ENCODE measurements around the gene FLT3LG. TPM values are rescaled to one million over a fixed set of nuclear protein-coding genes. Genes with fewer than 3 reads are reported as not detected.

Gene FLT3LG, protein sequence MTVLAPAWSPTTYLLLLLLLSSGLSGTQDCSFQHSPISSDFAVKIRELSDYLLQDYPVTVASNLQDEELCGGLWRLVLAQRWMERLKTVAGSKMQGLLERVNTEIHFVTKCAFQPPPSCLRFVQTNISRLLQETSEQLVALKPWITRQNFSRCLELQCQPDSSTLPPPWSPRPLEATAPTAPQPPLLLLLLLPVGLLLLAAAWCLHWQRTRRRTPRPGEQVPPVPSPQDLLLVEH
- 19.6 TPM for total RNA-seq

DNA sequence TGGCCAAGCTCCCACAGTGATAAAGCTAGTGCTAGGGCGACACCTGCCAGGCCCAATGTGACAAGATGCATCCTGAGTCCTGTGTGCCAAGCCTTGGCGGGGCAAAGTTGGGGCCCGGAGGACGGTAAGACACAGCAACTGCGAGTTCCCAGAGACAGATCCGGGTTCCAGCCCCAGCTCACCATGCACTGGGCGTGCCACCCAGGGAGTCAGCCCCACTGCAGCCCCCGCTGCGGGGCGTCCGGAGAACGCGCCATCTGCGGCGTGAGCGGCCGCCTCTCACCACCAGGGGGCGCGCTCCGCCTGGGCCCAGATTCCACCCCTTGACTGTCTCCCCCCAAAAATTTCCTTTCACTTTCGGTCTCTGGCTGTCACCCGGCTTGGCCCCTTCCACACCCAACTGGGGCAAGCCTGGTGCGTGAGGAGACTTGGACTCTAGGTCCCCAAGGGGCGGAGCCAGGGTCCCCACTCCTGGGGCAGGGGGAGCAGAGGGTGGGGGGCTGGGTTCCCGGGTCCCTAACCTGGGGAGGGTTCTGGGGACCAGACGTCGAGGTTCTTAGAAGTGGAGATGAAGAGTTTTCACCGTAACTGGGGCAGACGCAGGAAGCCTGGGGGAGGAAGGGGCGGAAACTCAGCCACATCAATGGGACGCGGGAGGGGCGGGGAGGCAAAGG is at the start of gene FLT3LG:
Gene FLT3LG, plus strand, starts transcription at position 348 of the 674 bp plus-strand sequence. CDS start 425 bp downstream, outside the sequence.
- DNase-seq (ENCODE audit: low spot score) (peak; percentile 88), ATAC-seq (peak; percentile 80)
- intact Hi-C loops (cut with DNase I) = no loop called here

DNA sequence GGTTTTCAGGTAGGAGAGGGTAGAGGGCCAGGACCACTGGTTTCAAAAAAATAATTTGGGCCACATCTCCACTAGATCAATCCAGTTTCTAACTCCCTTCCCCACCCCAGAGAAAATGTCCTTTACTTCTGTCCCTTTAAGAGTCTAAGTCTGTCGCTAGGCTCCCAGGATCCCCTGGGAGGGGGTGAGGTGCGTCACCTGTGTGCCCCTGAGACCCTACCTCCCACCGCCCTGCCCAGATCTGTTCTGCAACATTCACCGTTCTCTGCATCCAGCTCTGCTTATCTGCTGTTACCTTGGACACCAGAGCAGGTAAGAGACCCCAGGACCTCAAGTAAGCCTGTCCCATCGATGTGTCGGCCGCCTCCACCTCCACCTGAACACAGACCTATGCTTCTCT is 48.8 kb upstream of the FLT3LG start, which contains the start of gene GFY:
Gene GFY, plus strand, starts transcription at position 211 of the 400 bp plus-strand sequence. CDS start 1,043 bp downstream, outside the sequence.
- intact Hi-C loops (cut with DNase I) = no loop called here
- ATAC-seq (no peak), DNase-seq (ENCODE audit: low spot score) (no peak)

DNA sequence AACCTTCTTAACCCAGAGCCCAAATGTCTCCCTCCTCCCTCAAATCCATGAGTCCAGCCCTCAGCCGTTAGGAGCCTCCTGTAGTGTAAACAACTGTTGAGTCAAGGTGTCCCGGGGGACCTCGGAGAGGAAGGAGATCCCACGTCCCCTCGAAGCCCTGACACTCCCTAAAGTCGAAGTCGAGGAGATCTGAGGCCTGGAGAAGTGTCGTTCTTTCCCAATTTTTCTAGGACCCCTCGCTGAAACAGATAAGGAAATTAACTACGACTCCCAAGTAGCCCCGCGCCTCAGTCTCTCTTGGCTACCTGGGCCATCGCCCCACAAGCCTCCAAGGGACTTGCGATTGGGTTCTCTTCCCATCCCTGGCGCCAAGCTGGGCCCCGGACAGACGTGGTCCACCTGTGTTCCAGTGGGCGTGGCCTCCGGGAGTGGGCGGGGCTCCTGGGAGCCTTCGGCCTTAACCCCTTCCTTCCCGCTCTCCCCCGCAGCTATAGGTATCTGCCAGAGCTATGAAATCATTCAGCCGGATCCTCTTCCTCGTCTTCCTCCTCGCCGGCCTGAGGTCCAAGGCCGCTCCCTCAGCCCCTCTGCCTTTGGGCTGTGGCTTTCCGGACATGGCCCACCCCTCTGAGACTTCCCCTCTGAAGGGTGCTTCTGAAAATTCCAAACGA is 48.0 kb upstream of the FLT3LG start:
- intact Hi-C loops (cut with DNase I) = no loop called here
- ATAC-seq (no peak), DNase-seq (ENCODE audit: low spot score) (no peak)

DNA sequence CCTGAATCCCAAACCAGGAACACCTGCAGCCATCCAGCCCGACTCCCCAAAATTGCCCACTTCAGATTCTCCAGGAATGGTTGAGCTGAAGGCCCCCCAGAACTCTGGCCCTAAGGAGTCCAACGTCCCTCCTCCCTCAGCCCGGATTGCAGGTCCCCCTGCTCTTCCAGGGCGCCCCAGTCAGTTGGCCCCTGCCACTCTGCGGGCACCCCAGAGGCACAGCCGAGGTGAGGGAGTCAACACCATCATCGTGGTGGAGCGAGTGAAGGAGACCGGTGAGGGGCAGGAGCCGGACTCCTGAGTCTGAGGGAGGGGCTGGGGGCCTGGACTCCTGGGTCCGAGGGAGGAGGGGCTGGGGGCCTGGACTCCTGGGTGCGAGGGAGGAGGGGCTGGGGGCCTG is 46.7 kb upstream of the FLT3LG start:
- no peak for ATAC-seq
- DNase-seq (ENCODE audit: low spot score) = no peak

DNA sequence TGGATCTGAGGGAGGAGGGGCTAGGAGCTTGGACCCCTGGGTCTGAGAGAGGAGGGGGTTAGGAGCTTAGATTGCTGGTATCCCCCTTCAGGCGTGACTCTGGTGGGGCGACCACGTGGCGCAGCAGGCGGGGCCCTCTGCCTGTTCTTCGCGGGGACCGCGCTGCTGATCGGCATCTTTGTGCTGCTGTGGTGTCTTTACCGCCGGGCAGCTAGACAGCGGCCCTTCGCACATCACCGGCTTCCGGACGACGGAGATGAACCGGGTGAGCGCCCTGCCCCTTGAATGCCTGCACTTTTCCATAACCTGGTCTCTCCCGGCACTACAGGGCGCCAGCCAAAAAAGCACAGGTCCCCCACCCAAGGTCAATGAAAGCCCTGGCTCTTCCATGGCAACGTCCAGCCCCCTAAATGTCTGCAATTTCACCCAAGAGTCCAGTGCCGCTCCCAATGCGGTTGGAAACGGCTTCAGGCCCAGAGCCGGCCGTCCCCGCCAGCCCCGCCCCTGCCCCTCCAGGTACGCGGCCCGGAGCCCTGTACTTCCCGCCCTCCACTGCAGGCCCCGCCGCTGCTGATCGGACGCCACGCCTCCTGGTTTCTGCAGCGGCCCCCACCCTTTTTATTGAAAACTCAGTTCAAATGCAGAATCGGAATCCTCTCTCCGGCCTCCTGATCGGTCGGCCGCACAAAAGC is 46.0 kb upstream of the FLT3LG start:
- ATAC-seq (no peak), DNase-seq (ENCODE audit: low spot score) (no peak)
- intact Hi-C loops (cut with DNase I) = no loop called here

More for the DNA sequence above, 46.7 kb upstream of the FLT3LG start:
- intact Hi-C loops (cut with DNase I) = no loop called here

DNA sequence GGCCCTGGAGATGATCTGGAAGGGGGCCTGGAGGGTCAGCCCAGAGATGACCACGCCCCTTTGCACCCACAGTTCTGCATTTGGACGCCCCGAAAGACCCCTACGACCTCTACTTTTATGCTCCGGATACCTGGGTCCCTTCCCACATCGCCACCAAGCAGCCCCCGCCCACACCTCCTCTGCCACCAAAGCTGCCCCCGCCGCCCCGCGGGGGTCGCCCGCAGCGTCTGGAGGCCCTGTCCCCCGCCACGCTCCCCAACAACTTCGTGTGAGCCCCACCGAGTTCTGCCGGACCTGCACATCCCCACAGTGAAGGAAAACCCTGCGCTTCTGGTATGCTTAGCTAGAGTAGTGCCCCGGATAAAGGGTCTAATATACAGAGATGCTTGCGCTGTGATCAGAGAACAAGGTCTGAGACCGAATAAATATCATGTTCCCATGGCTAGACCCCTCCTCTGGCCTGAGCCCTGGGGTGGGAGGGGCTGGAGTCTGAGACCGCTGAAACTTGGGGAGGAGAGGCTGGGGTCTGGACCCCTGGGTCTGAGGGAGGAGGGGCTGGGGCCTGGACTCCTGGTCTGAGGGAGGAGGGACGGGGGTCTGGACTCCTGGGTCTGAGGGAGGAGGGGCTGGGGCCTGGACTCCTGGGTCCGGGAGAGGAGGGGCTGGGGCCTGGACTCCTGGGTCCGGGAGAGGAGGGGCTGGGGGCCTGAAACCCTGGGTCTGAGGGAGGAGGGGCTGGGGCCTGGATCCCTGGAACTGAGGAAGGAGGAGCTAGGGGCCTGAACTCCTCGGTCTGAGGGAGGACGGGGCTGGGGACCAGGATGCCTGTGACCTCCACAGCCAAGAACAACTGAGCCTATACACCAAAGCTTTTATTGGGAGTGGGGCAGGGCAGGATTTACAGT is 45.2 kb upstream of the FLT3LG start:
- DNase-seq (ENCODE audit: low spot score) (no peak), ATAC-seq (no peak)
- intact Hi-C loops (cut with DNase I) = no loop called here

DNA sequence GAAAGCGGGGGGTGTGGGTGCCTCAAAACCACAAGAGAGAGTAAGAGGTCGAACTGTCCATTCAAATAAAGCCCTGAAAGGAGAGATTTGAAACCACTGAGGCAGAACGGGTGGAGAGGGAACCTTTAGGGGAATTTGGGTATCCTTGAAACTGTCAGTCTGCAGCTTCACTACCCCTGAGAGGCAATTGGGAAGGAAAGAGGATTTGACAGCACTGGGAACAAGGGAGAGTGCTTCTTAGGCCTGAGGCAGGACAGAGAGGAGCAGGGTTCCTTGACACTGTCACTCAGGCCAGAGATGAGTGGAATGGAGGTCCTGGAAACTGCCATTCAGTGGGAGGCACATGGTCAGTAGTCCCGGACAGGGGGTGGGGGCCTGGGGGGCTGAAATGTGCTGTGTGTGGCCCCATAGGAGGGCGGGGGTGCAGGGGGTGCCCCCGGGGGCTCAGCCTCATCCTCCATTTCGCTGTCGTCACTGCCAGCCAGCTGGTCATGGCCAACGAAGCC is 43.8 kb upstream of the FLT3LG start:
- intact Hi-C loops (cut with DNase I) = no loop called here
- ATAC-seq (no peak), DNase-seq (ENCODE audit: low spot score) (no peak)

DNA sequence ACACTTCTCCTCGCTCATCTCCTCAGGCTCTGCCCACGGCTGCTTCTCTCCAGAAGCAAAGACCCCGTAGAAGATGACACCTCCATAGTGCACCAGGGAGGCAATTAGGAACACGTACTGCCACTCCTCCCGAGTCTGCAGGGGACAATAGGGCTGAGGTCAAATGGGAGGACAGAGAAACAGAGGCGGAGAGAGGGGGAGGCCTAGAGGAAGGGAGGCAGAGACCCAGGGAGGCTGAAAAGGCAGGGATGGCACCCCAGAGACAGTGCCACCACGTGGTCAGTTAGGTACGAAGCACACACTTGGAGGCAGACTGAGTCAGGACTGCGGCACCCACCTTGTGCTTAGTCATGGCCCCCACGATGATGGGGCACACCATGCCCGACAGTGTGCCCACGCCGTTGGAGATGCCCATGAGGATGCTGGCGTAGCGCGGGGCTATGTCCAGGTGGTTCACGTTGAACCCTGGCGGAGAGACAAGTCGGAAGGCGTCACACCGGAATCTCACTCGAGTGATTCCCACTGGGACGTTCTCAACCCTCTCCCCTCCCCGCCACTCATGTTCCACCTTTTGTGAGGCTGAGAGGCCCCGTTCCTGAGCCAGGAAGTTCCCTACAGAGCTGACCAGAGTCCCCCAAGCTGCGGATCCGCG is 43.2 kb upstream of the FLT3LG start:
- no peak for ATAC-seq
- intact Hi-C loops (cut with DNase I) = no loop called here

DNA sequence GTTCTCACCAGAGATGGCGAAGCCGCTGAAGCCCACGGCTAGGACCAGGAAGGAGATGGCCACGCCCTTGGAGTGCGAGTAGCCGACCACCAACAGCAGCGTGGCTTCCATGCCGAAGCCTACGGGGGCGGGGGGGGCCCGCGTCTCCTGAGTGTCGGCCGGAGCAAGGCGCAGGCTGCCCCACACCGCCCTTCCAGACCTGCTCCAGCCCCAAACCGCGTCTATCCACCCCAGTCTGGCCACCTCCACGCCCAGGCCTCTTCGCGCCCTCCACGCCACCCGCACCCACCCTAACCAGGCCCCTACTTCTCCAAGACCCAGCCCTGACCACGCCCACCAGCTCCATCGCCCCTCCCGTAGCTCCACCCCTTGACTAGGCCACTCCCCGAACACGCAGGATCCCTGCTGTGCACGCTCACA is 42.7 kb upstream of the FLT3LG start:
- intact Hi-C loops (cut with DNase I) = no loop called here
- ATAC-seq = no peak

More for the DNA sequence above, 43.2 kb upstream of the FLT3LG start:
- no peak for DNase-seq (ENCODE audit: low spot score)

DNA sequence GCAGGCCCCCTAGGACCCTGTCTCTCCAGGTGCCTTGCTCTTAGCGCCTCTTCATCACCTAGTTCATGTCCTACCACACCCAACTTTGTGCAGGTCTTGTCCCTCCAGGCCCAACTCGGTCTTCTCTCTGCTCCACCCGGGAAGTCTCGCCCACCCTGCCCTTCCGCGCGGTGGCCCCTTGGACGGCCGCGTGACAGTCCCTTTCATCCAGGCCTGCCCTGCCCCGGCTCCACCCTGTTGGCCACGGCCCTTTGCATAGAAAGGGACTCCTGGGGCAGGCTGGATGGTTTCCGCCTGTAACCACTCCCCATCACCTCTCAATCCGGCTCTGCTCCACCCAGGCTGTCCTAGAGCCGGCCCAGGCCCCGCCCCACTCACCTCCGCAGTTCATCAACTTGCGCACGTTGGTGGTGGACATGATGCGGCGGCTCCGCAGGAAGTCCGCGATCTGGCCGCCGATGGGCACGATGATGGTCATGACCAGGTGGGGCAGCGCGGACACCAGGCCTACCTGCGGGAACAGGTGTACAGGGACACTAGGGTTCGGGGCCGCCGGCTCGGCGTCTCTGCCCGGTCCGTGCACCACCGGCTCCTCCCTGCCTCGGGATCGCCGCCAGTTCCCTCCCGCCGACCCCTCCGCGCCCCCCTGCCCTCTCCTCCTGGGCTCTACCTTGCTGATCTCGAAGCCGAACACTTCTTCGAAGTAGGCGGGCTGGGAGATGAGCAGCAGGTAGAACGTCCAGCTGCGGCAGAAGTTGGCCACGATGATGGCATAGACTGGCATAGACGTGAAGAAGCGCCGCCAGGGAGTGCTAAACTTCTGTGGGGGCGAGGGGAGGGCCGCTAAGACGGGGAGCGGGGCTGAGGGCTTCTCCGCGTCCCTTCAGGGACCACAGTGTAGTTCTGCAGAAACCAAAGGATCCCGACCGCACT is 41.6 kb upstream of the FLT3LG start:
- intact Hi-C loops (cut with DNase I) = no loop called here
- ATAC-seq (no peak), DNase-seq (ENCODE audit: low spot score) (no peak)

More for the DNA sequence above, 42.7 kb upstream of the FLT3LG start:
- DNase-seq (ENCODE audit: low spot score) = no peak

DNA sequence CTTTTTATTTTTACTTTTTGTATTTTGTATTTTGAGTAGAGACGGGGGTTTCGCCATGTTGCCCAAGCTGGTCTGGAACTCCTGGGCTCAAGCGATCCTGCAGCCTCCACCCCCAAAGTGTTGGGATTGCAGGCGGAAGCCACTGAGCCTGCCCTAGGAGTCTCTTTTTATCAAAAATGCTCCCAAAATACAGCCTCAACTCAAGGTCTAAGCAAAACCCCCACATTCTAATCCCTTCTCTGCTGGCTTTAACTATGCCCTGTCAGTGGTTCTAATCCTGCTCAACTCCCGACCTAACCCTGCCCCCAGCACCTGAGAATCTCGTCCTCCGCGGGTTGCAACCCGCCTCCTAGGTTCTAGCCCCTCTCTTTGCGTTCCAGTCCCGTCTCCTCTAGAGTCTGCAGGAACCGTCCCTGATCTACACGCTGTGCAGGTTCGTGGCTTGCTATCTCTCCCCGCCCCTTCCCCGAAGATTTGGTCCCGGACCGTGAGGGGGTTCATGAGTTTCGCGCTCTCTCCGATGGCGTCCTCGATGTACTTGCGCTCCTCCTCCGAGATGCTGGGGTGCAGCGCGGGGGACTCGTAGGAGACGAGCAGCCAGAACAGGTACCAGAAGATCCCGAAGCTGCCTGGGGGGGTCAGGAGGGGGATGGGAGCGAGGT is 40.6 kb upstream of the FLT3LG start:
- intact Hi-C loops (cut with DNase I) = no loop called here
- ATAC-seq (no peak), DNase-seq (ENCODE audit: low spot score) (no peak)

DNA sequence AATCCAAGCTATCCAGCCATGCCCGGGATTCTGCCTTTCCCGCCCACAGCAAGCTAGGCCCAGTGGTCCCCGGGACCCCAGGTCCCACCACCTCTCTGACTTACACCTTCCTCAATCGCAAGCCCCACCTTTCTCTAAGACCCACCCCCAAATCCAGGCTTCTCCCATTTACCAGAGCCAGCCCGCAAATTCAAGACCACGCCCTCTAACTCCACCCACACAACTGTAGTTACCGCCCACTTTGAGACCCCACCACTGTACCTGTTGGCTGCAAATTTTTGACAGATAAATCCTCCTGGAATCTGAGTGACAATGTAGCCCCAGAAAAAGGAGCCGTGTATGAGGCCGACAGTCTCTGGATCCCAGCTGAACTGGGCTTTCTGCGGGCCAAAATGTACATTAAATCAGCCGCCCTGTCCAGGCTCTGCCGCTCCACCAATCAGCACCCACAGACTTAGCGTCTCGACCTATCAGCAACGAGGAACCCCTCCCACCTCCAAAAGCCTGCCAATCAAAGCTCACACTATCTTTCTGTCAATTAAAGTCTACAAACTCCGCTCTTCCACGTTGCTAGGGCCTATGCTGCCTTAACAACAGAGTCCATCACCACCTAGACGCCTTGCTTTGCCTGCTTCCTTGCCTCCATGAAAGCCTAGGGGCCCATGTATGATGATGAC is 39.0 kb upstream of the FLT3LG start:
- DNase-seq (ENCODE audit: low spot score) (no peak), ATAC-seq (no peak)
- intact Hi-C loops (cut with DNase I) = loop anchor here (5.0 kb wide), 1 partner anchor 208 kb away; no protein-coding TSS in a partner anchor

DNA sequence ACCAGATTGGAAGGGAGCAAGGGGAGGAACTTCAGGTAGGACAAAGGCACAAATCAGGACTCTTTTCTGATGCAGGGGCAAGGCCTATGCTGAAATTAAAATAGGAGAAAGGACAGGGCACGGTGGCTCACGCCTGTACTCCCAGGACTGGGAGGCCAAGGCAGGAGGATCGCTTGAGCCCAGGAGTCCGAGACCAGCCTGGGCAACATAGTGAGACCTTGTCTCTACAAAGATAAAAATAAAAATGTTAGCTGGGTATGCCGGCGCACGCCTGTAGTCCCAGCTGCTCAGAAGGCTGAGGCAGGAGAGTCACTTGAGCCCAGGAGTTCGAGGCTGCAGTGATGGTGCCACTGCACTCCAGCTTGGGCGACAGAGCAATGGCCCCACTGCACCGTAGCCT is 38.3 kb upstream of the FLT3LG start:
- ATAC-seq (no peak), DNase-seq (ENCODE audit: low spot score) (no peak)
- intact Hi-C loops (cut with DNase I) = loop anchor here (5.0 kb wide), 1 partner anchor 208 kb away; no protein-coding TSS in a partner anchor

DNA sequence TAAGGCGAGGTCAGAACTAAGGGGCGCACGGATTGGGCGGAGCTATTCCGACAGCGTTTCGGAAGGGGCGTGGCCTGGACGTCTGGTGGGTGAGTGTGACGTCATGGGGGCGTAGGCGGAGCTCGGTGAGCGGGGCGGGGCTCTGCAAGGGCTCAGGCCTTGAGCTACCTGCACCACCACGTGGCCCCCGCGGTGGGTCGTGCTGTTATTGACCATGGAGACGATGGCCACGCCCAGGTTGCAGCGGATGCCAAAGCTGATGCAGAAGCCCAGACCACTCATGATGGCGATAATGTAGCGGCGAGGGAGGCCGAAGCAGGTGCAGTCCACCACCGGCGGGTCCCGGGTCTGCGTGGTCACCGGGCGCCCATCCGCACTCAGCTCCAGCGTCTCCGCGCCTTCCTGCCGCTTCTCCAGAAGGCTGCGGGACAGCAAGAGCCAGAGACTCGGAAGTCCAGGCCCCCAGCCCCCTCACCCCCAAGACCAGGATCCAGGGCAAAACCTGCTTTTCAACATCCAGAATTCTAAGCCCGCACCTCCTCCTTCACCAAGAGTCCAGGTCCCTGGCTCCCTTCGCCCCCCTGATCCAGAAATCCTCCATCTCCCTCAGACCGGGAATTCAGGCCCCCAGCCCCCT is 37.5 kb upstream of the FLT3LG start:
- ATAC-seq (no peak), DNase-seq (ENCODE audit: low spot score) (no peak)
- intact Hi-C loops (cut with DNase I) = loop anchor here (5.0 kb wide), 1 partner anchor 209 kb away; no protein-coding TSS in a partner anchor

DNA sequence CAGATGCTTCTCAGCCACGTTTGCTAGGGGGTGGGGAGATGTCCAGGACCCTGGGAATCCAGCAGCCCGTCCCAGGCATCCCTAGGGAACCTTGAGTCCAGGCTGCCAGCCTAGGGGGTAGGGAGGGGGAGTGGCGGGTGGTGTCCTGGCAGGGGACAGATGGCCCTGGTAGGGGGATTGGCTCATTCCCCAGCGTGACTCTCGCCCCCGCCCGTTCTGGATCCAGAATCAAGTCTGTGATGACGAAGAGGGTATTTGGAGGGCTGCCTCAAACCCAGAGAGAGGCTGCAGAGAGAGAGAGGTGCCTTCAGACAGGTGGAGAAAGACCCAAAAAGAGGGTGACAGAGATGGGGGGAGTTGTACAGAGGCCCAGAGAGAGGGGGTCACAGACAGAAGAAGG is 36.8 kb upstream of the FLT3LG start:
- ATAC-seq (no peak), DNase-seq (ENCODE audit: low spot score) (no peak)
- intact Hi-C loops (cut with DNase I) = loop anchor here (5.0 kb wide), 1 partner anchor 210 kb away; no protein-coding TSS in a partner anchor

Data from sciatic nerve (tissue), 2 donors.